CD8-positive, alpha-beta memory T cell (primary cell): Measurements from ENCODE around the gene CES5A. TPM values are rescaled to one million over a fixed set of nuclear protein-coding genes. Genes with fewer than 3 reads are reported as not detected.
A peak's percentile ranks its signal among the peaks of the same experiment; 100 is the strongest.
"Not testable (repeated sequence)": the region's sequence is repeated elsewhere in the genome, so short reads cannot be mapped to it uniquely, and the experiment has no call there.

Source experiments
- CTCF ChIA-PET: fragments of 350-600 bp; sonication (Branson Sonifier 250); formaldehyde crosslinking; loops from one replicate; lab custom pipeline; 2021; ENCODE audit warnings: antibody characterized with exemption; lab: Charles Lee
- POLR2A ChIA-PET: fragments of 350-600 bp; sonication (Branson Sonifier 250); formaldehyde crosslinking; loops from one replicate; lab custom pipeline; 2021; ENCODE audit warnings: antibody characterized with exemption; lab: Charles Lee
- DNase-seq, 5 donors: peaks; one replicate each; pipeline versions ENCODE4 v3.0.0 to v3.0.0-alpha.2; 2020 to 2022; ENCODE audit warnings: mixed read lengths in 1 of 5
- H3K27ac ChIP-seq: one replicate; pipeline ENCODE4 v1.7.0; 2013; ENCODE audit warnings: low read depth, mild to moderate bottlenecking, low read length, moderate library complexity
- H3K27me3 ChIP-seq: 2 replicates; pipeline ENCODE4 v1.7.0; 2013; ENCODE audit warnings: low read length, mild to moderate bottlenecking; ENCODE audit not compliant: insufficient read depth, poor library complexity, severe bottlenecking
- H3K36me3 ChIP-seq: 2 replicates; pipeline ENCODE4 v1.7.0; 2013; ENCODE audit warnings: mild to moderate bottlenecking, low read length, moderate library complexity; ENCODE audit not compliant: insufficient read depth
- H3K4me1 ChIP-seq: 2 replicates; pipeline ENCODE4 v1.7.0; 2013; ENCODE audit warnings: mild to moderate bottlenecking, low read length, moderate library complexity; ENCODE audit not compliant: insufficient read depth
- H3K4me3 ChIP-seq: 2 replicates; pipeline ENCODE4 v1.7.0; 2013; ENCODE audit warnings: mild to moderate bottlenecking, low read length
- H3K9me3 ChIP-seq: 2 replicates; pipeline ENCODE4 v1.7.0; 2013; ENCODE audit warnings: mild to moderate bottlenecking, low read length
- H3K27ac Mint-ChIP-seq, 8 donors: one replicate each; pipeline ENCODE4 v1.8.0; 2020 to 2021; ENCODE audit warnings: mixed read lengths in 8 of 8, mild to moderate bottlenecking in 6 of 8, inconsistent platforms in 3 of 8, moderate library complexity in 3 of 8
- H3K27me3 Mint-ChIP-seq, 2 donors: one replicate each; pipeline ENCODE4 v1.8.0; 2020 to 2021; ENCODE audit warnings: mixed read lengths in 2 of 2, mild to moderate bottlenecking in 1 of 2, moderate library complexity in 1 of 2
- H3K36me3 Mint-ChIP-seq, 3 donors: one replicate each; pipeline ENCODE4 v1.8.0; 2020 to 2021; ENCODE audit warnings: mixed read lengths in 3 of 3, inconsistent platforms in 1 of 3, mild to moderate bottlenecking in 1 of 3
- H3K4me1 Mint-ChIP-seq, 3 donors: one replicate each; pipeline ENCODE4 v1.8.0; 2020 to 2021; ENCODE audit warnings: mixed read lengths in 3 of 3, inconsistent platforms in 1 of 3, mild to moderate bottlenecking in 1 of 3
- H3K4me3 Mint-ChIP-seq, 7 donors: one replicate each; pipeline ENCODE4 v1.8.0; 2020 to 2021; ENCODE audit warnings: mixed read lengths in 7 of 7, mild to moderate bottlenecking in 6 of 7, moderate library complexity in 4 of 7, inconsistent platforms in 2 of 7
- H3K9me3 Mint-ChIP-seq, 5 donors: one replicate each; pipeline ENCODE4 v1.8.0; 2020 to 2022; ENCODE audit warnings: mixed read lengths in 5 of 5, mild to moderate bottlenecking in 3 of 5, moderate library complexity in 2 of 5, inconsistent platforms in 1 of 5
- polyA plus RNA-seq: library from polyadenylated mRNA; unstranded; fragments of 300-500 nt; fragmentation: Illumina TruSeq; gene quantifications from one replicate; pipeline ENCODE4 v1.2.3, GENCODE V29; 2021
- total RNA-seq, 2 experiments: library from RNA; stranded (reverse); gene quantifications; one replicate each; pipeline ENCODE4 v1.2.3, GENCODE V29; 2021

The CES5A gene
- total and polyA plus RNA-seq, 3 experiments from 2014 or later: not detected

DNA sequence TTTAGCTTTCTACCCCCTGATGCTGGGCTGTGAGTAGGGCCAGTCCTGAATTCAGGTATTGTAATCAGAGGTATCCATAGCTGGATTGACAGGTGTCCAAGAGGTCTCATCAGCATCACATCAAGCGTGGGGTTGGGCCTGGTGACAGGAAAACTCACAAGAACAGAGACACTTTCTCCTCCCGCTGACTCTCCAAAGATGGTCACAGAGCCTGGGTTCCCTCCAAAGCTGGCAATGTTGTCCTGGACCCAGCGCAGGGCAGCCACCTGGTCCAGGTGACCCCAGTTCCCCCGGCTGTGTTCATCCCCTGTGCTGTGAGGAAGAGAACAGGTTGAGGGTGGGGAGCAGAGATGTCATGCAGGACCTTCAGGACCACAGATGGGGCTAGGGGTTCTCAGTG, 54.0 kb downstream of the CES5A start:
- H3K4me1 Mint-ChIP-seq: no peaks in the 10 kb centered on the region
- CTCF ChIA-PET: no interaction called here
- H3K9me3 Mint-ChIP-seq: no peaks in the 10 kb centered on the region

DNA sequence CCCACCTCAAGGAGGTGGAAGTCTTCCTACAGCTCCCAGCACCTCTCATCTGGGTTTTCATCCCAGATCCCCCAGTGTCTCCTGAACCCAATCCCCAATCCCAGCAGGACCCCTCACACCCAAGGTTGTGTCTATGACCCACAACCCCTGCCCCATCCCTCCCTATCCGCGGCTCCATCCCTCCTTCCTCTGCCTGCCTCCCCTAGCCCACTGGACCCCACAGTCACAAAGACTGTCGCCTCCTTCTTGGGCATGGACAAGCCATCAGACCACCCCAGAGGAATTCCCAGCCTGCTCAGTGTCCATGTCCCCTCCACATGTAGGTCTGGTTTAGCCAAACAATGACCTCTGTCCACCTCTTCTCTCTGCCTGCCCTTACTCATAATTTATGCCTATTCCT, 54.6 kb downstream of the CES5A start:
- Histone ChIP-seq H3K36me3 (no peaks in the 10 kb centered on the region), H3K27ac (no peak overlapping the region), H3K9me3 (no peaks in the 10 kb centered on the region), H3K4me1 (no peaks in the 10 kb centered on the region), H3K27me3 (no peaks in the 10 kb centered on the region), H3K4me3 (no peak overlapping the region)
- no peaks in the 10 kb centered on the region for H3K36me3 Mint-ChIP-seq
- H3K9me3 Mint-ChIP-seq: no peaks in the 10 kb centered on the region
- H3K4me3 Mint-ChIP-seq: no peak overlapping the region
- POLR2A ChIA-PET: no interaction called here
- peaks cover 20 to 68% of the 10 kb centered on the region in 2 donors for H3K27me3 Mint-ChIP-seq
- no peaks in the 10 kb centered on the region for H3K4me1 Mint-ChIP-seq
- CTCF ChIA-PET: no interaction called here
- no peak overlapping the region for H3K27ac Mint-ChIP-seq
- no peak for DNase-seq

More for the DNA sequence above, 54.0 kb downstream of the CES5A start:
- no peaks in the 10 kb centered on the region for H3K27me3 ChIP-seq
- no peaks in the 10 kb centered on the region for H3K4me1 ChIP-seq
- H3K9me3 ChIP-seq: no peaks in the 10 kb centered on the region
- Mint-ChIP-seq H3K27me3 (peaks cover 18 to 67% of the 10 kb centered on the region in 2 donors), H3K27ac (no peak overlapping the region), H3K4me3 (no peak overlapping the region), H3K36me3 (no peaks in the 10 kb centered on the region)
- POLR2A ChIA-PET: no interaction called here
- H3K4me3 ChIP-seq: no peak overlapping the region
- H3K27ac ChIP-seq: no peak overlapping the region
- H3K36me3 ChIP-seq: no peaks in the 10 kb centered on the region
- no peak for DNase-seq

DNA sequence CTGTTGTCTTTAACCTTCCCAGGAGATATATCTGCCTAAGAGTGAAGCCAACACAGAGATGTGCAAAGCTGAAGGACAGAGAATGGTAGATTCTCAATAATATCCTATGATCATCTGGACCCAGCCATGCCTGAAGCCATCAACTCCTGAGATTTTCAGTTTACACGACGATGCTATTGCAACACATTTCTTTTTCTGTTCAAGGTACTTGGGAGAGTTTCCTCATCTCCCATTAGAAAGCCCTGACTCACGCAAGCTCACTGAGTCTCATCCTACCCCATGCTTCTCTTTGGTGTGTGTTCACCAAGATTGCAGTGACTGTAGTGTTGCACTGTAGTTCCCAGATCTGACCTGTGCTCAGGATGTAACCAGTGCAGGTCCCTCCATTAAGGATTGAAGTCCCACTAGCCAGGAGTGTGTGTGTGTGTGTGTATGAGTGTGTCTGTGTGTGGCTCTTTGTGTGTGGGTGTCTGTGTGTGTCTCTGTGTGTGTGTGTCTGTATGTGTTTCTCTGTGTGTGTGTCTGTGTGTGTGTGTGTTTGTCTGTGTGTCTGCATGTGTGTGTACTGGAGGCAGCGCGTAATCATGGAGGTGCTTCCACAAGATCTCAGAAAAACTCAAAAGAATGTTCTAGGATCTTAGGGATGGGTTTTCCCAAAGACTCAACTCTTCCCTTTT, 57.8 kb downstream of the CES5A start:
- Histone ChIP-seq H3K27me3 (no peaks in the 10 kb centered on the region), H3K4me3 (no peak overlapping the region), H3K9me3 (no peaks in the 10 kb centered on the region), H3K27ac (no peak overlapping the region), H3K36me3 (no peaks in the 10 kb centered on the region), H3K4me1 (no peaks in the 10 kb centered on the region)
- Mint-ChIP-seq H3K4me3 (no peak overlapping the region), H3K4me1 (no peaks in the 10 kb centered on the region), H3K27me3 (peaks cover 25 to 69% of the 10 kb centered on the region in 2 donors), H3K9me3 (peaks cover 0 to 3% (median 0%) of the 10 kb centered on the region in 5 donors), H3K27ac (no peak overlapping the region), H3K36me3 (no peaks in the 10 kb centered on the region)
- no peak for DNase-seq
- ChIA-PET CTCF (no interaction called here), POLR2A (no interaction called here)

DNA sequence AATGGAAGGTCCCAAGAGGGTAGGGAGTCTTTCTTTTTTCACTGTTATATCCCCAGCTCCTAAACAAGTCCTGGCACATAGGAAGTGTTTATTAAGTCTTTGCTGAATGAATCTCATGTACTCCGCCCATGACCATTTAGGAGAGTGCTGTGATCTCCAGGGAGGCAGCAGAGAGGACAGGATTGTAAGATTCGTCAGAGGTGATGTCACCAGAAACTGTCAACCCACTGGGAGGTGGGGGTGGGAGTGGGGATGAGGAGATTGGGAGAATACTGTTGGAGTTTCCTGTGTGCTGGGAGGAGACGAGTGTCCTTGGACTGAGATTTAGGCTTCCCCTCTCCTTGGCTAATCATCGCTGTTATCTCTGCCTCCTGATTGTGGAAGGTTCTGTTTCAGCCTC, 59.0 kb downstream of the CES5A start:
- DNase-seq, H3K27me3 ChIP-seq, H3K27ac Mint-ChIP-seq, POLR2A ChIA-PET, CTCF ChIA-PET, H3K4me1 ChIP-seq, H3K9me3 Mint-ChIP-seq, H3K36me3 Mint-ChIP-seq, H3K27ac ChIP-seq, H3K36me3 ChIP-seq, H3K4me1 Mint-ChIP-seq, H3K9me3 ChIP-seq, H3K4me3 Mint-ChIP-seq, H3K4me3 ChIP-seq: not testable (repeated sequence)
- peaks cover 17 to 72% of the 10 kb centered on the region in 2 donors for H3K27me3 Mint-ChIP-seq

DNA sequence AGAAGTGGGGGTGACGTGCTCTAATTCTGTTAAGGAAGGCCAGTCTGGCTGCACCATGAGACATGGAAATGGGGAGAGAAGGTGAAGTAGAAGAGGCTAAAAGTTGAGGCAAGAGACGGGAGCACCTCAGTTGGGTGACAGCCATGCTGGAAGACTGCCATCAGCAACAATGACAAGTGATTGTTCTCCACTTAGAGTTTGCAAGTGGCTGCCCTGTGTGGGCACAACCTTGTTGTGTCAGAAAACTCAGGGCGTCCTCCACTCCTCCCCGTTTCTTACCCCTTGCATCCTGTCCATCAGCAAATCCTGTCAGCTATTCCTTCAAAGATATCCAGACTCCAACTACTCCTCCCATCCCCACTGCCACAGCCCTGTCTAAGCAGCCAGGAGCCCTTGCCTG, 59.9 kb downstream of the CES5A start:
- Histone ChIP-seq H3K27ac (no peak overlapping the region), H3K27me3 (no peaks in the 10 kb centered on the region), H3K4me1 (no peaks in the 10 kb centered on the region), H3K9me3 (no peaks in the 10 kb centered on the region), H3K4me3 (no peak overlapping the region), H3K36me3 (no peaks in the 10 kb centered on the region)
- peaks cover 0 to 3% (median 0%) of the 10 kb centered on the region in 5 donors for H3K9me3 Mint-ChIP-seq
- no peaks in the 10 kb centered on the region for H3K36me3 Mint-ChIP-seq
- ChIA-PET CTCF (no interaction called here), POLR2A (no interaction called here)
- no peak for DNase-seq
- peaks cover 14 to 65% of the 10 kb centered on the region in 2 donors for H3K27me3 Mint-ChIP-seq
- no peak overlapping the region for H3K27ac Mint-ChIP-seq
- H3K4me1 Mint-ChIP-seq: no peaks in the 10 kb centered on the region
- no peak overlapping the region for H3K4me3 Mint-ChIP-seq

DNA sequence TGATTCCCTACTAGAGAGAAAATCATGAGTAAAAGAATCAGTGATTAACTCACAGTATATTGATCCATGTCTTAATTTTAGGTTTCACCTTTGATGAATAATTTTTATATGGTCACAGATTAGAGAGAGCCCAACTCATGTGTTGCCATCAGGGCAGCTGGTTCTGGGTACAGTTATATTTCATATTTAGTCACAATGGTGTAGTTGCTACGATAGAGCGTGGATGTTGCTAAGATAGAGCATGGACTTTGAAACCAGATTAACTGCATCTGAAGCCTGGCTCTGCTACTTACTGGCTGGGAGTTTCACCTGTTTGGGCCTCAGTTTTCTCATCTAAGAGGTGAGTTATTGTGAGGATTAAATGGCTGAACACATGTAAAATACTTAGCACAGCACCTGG, 61.0 kb downstream of the CES5A start:
- H3K9me3 ChIP-seq, H3K36me3 Mint-ChIP-seq, H3K27me3 ChIP-seq, H3K27ac ChIP-seq, H3K4me3 Mint-ChIP-seq, DNase-seq, H3K4me3 ChIP-seq, POLR2A ChIA-PET, H3K36me3 ChIP-seq, H3K4me1 ChIP-seq, H3K9me3 Mint-ChIP-seq, CTCF ChIA-PET, H3K4me1 Mint-ChIP-seq, H3K27ac Mint-ChIP-seq: not testable (repeated sequence)
- H3K27me3 Mint-ChIP-seq: peaks cover 13 to 67% of the 10 kb centered on the region in 2 donors

DNA sequence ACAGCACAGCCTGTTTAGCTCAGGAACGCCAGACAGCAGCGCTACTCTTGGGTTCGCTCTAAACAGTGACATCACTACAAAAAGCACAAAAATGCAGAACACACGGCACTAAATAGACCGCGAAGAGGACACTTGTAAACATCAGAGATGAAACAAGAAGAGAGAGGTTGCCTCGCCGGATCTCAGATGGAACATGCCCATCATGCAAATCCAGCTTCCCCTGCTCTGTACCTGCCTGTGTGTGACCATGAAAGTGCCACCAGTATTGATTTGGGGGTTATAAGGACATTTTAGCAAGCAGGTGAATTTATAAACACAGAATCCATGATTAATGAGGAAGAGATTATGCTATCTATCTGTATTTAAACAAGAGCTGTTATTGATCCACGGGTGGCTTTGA, 61.4 kb downstream of the CES5A start:
- H3K4me1 Mint-ChIP-seq, H3K27me3 ChIP-seq, H3K9me3 Mint-ChIP-seq, H3K4me3 Mint-ChIP-seq, H3K36me3 ChIP-seq, POLR2A ChIA-PET, H3K36me3 Mint-ChIP-seq, H3K9me3 ChIP-seq, H3K4me1 ChIP-seq, DNase-seq, H3K27ac ChIP-seq, CTCF ChIA-PET, H3K4me3 ChIP-seq: not testable (repeated sequence)
- Mint-ChIP-seq H3K27ac (peak overlapping the region in 1 of 8 donors; percentile 68), H3K27me3 (peaks cover 12 to 63% of the 10 kb centered on the region in 2 donors)

DNA sequence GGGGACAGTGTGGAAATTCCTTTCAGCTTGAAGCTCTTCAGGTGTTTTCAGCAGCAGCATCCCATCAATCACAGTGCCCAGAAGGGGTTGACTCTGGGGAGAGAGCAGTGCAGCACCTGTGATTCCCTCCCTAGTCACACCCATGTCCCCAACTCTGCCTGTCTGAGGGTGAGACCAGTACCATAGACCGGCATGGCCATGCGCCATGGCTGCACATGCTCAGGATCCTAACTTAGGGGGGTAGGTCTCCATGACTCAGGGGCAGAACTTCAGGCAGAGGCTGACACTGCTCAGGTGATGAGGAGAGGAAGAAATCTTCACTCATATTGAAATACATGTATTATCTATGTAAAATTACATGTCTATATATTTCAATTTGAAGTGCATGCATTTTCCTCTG, 62.2 kb downstream of the CES5A start:
- Histone ChIP-seq H3K27ac (no peak overlapping the region), H3K27me3 (no peaks in the 10 kb centered on the region), H3K4me3 (no peak overlapping the region), H3K4me1 (no peaks in the 10 kb centered on the region), H3K36me3 (no peaks in the 10 kb centered on the region), H3K9me3 (no peaks in the 10 kb centered on the region)
- Mint-ChIP-seq H3K27ac (no peak overlapping the region), H3K9me3 (peaks cover 0 to 3% (median 0%) of the 10 kb centered on the region in 5 donors), H3K27me3 (peaks cover 11 to 65% of the 10 kb centered on the region in 2 donors), H3K4me3 (no peak overlapping the region), H3K36me3 (no peaks in the 10 kb centered on the region), H3K4me1 (no peaks in the 10 kb centered on the region)
- CTCF ChIA-PET: no interaction called here
- POLR2A ChIA-PET: no interaction called here
- no peak for DNase-seq
